Measurements from ENCODE around the gene PGA5.
"Not testable (repeated sequence)": the region's sequence is repeated elsewhere in the genome, so short reads cannot be mapped to it uniquely, and the experiment has no call there.

PGA5 gene

GRCh38 chr11:61229458-61229857 is 11.5 kb upstream of the PGA5 start:
- not testable (repeated sequence) for DNase-seq

DNA sequence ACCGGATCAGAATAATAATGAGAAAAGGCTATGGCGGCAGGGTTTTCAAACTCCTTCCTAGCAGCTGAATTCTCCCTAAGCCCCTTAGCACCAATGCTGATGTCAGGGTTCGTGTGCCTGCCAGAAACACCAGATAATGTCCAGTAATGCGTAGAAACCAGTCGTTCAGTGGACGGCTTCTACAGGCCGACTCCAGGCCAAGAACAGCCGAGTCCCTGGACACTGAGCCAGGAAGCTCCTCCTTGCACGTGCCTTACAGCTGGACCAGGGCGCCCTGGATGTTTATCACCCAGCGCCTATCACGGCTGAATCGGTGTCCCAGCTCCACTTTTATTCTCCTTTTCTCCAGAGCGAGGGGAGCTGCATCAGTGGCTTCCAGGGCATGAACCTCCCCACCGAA is 9.9 kb upstream of the PGA5 start:
- DNase-seq, result not testable (repeated sequence)

DNA sequence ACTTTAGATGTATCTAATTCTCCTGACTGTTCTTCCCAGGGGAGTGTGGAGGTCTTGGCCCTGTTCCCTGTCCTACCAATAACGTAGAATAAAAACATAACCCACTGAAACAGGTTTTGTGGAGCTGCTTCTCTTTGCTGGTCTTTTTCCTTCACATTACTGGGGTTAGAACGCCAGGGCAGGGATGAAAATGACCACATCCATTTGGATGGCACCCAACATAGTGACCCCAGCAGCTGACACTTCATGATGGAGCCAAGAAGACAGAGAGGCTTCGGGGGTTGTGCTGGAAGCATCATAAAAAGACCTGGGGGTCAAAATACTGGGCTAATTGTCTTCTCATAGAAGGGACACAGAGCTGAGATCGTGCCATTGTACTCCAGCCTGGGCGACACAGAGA is 9.4 kb upstream of the PGA5 start:
- DNase-seq, result not testable (repeated sequence)

DNA sequence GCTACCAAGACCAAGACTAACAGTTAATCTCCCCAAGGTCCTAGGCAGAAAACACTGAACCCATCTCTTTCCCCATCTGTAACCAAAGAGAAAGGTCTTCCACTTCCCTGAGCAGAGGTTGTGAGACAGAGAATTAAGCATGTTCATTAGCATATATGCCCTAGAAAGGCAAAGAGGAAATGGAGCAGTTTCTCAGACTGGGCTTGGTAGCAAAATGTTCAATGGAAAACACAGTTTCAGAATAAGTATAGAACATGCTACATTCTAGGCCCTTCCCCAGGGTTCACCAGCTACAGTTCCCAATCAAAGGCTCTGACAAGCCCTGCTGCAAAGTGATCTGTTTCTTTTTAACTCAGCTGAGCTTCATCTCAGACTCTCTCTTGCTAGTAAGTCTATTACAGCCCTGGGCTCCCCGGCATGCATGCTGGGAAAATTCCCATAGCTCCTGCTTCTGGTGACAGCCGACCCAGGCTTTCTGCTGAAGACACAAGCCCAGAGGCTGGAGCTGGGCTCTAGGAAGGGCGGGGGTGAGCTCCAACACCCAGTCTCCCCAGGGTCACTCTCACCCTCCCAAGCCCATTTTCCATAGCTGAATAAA is 8.3 kb upstream of the PGA5 start:
- DNase-seq, result not testable (repeated sequence)

GRCh38 chr11:61237130-61237529 is 3.8 kb upstream of the PGA5 start:
- not testable (repeated sequence) for DNase-seq

DNA sequence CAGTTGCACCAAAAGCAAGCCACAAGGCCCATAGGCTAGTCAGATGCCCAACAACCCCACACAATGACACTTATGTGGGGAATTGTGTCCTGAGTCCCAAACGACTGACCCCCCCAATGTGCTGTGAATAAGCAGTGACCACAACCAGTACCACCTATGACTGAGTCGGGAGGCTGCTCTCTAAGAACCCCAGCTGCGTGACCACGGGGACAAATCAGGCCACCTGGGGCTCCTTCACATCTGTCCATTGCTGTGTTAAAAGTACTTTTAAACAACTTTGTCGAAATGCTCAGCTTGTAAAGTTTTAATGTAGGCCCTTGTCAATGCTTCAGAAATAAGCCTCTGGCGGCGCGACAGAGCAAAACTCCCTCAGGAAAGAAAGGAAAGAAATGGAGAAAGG is 687 bp upstream of the PGA5 start:
- not testable (repeated sequence) for DNase-seq

GRCh38 chr11:61241526-61241925 is 551 bp downstream of the PGA5 start:
- DNase-seq, result not testable (repeated sequence)

GRCh38 chr11:61245284-61245964 is 4.4 kb downstream of the PGA5 start:
- DNase-seq, result not testable (repeated sequence)

- not testable (repeated sequence) for DNase-seq
Observed at GRCh38 chr11:61248071-61248470, 7.1 kb downstream of the PGA5 start.

GRCh38 chr11:61249201-61249600 is 8.2 kb downstream of the PGA5 start:
- not testable (repeated sequence) for DNase-seq

- not testable (repeated sequence) for DNase-seq
Observed at GRCh38 chr11:61250796-61251765, 10.1 kb downstream of the PGA5 start.

GRCh38 chr11:61252332-61252731 is 11.4 kb downstream of the PGA5 start:
- DNase-seq, result not testable (repeated sequence)

- DNase-seq, result peak; percentile 40 to 58
Observed at GRCh38 chr11:61254403-61255025, 13.5 kb downstream of the PGA5 start.

DNA sequence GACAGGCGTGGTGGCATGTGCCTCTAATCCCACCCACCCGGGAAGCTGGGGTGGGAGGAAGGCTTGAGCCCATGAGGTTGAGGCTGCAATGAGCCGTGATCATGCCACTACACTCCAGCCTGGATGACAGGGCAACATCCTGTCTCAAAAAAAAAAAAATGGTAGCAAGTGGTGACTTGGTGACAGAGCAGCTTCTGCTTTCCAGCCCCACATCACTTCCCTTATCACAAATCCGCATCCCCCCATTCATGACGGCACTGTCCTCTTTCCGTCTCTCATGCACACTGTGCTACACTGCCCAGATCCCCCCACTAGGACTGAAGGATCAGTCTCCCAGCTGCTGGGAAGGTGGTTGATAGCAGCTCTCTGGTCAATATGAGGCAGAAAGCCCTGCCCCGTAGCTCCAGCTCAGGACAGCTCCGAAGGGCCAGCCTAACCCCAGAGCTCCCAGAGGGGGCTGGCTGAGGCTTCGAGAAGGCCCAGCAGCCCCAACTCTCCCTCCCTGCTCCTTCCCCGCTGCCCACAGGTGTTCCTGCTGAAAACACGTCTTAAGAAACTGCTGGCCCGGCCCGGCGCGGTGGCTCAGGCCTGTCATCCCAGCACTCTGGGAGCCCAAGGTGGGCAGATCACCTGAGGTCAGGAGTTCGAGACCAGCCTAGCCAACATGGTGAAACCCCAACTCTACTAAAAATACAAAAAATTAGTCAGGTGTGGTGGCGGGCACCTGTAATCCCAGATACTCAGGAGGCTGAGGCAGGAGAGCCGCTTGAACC is 15.9 kb downstream of the PGA5 start:
- no peak for DNase-seq

DNA sequence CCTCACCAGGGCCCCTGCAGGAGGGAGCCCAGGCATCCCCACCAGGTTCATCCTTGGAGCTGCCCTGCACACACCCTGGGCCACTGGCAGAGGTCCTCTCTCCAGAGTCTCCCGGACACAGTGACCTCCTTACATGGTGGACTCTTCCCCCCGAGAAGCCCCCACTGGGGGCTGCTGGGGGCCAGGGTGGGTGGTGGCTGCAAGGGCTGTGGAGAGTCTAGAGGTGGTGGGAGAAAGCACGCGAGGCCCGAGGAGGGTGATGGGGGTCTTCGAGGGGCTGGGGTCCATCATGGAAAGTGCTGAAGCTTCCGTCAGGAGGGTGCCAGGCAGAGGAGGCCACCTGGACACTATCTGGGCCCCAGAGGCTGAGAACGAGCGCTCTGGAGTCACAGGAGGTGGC is 17.6 kb downstream of the PGA5 start:
- DNase-seq, result no peak

- DNase-seq, result no peak
Observed at GRCh38 chr11:61259363-61259762, 18.4 kb downstream of the PGA5 start.

- no peak for DNase-seq
Observed at GRCh38 chr11:61264371-61264770, 23.4 kb downstream of the PGA5 start.

GRCh38 chr11:61264795-61265194 is 23.8 kb downstream of the PGA5 start:
- no peak for DNase-seq

DNA sequence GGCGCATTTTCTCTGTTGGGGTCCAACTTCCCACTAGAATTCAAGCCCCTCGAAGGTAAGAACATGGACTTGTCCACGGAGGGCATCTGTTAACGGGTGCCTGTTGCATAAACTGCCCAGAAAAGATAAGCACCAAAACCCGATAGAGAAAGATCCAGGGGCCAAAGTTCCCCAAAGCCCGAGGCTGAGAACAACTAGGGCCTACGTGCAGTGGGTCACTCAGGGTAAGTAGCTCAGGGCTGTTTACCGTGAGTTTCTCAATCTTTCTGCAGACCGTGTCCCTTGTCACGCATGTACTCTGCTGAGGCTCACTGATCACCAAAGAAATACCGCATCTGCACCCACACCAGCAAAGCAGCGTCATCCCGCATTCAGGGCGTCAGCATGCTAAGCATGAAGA is 24.4 kb downstream of the PGA5 start:
- DNase-seq, result no peak

GRCh38 chr11:61266602-61267001 is 25.6 kb downstream of the PGA5 start:
- DNase-seq, result no peak

DNA sequence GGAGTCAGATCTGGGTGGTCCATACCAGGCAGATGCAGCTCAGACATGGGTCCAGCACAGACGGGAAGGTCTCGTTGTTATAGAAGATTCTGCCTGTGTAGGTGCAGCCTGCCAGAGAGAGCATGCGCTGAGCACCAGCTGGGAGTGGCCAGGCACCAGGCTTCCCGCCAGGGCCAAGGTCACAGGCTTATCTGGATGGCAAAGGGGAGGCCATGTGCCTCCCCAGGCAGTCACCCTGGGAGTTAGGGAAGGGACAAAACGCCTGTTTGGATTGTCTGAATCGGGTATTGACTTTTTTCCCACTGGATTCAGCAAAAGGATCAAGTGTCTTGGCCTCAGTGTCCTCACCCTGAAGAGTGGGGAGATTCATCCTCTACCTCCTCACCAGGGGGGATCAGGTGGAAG is 26.5 kb downstream of the PGA5 start:
- no peak for DNase-seq

- no peak for DNase-seq
Observed at GRCh38 chr11:61268588-61269250, 27.7 kb downstream of the PGA5 start.

Measured in activated CD4-positive, alpha-beta T cell treated with anti-CD3 and anti-CD28 coated beads for 4 hours (primary cell).